Midbrain (tissue), 1 donor: ENCODE data around the gene PDHX.

Source experiments
- DNase-seq: peaks from one replicate; lab custom pipeline; 2025; lab: John Stamatoyannopoulos, UW

Gene PDHX

GRCh38 chr11:34990916-34991315, 74.5 kb downstream of the PDHX start:
- DNase-seq = no peak

GRCh38 chr11:34994854-34995253, 78.4 kb downstream of the PDHX start:
- DNase-seq = no peak

GRCh38 chr11:34996958-34997357, 80.5 kb downstream of the PDHX start:
- no peak for DNase-seq

DNA sequence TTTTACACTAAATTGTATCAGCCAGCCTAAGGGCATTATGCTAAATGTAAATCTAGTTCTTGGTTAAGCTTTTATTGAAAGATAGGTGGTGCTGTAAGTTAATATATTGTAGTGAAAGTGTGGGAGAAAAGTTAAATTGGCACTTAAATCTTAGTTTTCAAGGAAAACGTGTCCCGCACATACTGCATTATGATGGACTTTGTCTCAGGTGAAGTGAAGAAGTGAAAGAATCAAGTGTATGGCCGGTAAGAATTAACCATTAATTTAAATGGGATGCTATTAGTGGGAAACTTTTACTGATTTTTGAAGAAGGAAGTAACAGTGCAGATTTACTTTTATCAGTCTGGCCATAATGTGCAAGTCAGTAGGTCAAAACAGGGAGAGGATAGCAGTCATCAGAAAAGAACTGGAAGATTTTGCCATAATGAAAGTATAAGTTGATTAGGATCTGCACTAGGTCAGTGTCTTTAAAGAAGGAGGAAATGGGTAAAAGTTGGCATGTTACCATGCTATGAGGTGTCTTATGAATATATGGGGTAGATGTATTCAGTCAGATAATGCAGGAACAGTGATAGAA, 81.6 kb downstream of the PDHX start:
- DNase-seq = peak; percentile 11

DNA sequence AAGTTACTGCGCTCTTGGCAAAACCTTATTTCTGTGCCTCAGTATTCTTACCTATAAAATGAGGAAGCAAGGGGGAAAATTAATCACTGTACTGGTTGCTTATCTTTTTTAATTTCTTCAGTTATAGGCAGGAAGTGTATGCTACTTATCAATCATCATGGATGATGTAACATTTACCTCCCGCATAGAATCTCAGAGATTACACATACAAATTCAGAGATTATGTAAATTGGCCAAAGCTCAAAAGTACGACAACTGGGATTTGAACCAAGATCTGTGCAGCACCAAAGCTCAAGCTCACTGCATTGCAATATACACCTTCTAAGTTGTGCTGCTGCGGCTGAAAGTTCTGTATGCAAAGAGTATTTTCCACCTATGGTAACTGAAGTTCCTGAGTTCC, 83.0 kb downstream of the PDHX start:
- DNase-seq = no peak

- no peak for DNase-seq
Measured at GRCh38 chr11:35003186-35003585, 86.8 kb downstream of the PDHX start.

- no peak for DNase-seq
Measured at GRCh38 chr11:35003658-35004057, 87.2 kb downstream of the PDHX start.

GRCh38 chr11:35005141-35005780, 88.8 kb downstream of the PDHX start:
- DNase-seq = no peak

DNA sequence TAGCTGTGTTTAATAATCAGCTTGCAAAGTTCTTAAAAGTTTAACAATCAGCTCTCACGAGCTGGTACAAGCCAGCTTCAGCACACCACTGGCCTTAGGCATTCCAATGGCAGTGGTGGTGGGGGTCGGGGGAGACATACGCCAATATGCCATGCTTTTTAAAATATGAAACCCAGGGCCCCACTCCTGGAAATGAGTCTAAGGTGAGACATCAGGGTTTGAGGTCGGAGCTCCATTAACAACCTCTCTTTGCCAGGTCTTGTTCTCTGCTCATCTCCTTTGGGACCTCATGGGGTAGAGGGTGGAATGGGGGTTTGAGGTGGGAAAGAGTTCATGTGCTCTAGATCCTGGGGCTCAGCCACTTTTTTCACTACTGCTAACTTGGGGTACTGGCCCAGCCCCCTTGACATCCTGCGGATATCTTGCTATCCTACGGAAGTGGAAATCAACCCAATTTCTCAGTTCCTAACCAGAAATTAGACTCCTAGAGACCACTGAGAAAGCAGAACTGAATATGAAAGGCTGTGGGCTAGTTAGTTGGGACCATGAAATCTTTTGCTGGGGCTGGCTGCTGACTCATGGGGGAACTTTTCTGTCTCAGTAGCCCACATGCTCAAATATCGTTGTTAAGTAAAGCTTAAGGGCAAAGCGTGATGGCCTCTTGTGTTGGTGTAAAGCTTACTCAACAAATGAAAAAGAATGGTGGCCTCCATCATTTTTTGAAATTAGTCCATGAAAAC, 90.1 kb downstream of the PDHX start:
- no peak for DNase-seq

- DNase-seq = no peak
Measured at GRCh38 chr11:35007277-35007676, 90.9 kb downstream of the PDHX start.

DNA sequence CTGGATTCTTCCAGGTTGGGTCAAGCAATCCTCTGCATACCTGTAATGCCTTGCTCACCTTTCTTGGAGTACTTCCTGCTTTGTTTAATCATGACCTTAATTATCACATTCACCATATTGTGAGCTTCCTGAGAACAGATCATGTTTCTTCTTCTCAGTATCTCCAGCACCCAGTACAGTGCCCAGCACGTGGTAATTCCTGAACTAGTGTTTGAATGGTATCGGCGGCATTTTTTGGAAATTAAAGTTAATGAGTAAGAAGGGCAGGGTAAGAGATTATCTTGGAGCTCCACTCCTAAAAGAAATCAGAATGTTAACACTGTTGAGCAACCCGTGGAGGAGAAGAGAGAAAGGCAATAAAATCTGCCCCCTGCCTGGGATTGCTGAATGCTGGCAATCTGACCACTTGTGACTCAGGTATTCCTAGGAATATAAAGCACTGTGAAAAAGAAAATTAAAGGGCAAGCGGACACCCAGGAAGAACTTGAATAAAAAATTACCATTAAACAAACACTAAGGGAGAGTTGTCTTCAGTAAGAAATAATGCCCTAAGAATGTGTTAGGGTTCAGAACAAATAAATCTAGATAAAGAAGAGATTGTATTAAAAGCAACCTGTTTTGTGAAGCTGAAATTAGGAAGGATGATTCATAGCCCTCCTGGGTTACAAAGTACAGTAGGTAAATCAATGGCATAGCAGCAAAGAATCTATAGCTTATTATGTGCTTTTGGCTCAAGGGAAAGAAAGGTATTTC, 92.9 kb downstream of the PDHX start:
- DNase-seq = no peak

DNA sequence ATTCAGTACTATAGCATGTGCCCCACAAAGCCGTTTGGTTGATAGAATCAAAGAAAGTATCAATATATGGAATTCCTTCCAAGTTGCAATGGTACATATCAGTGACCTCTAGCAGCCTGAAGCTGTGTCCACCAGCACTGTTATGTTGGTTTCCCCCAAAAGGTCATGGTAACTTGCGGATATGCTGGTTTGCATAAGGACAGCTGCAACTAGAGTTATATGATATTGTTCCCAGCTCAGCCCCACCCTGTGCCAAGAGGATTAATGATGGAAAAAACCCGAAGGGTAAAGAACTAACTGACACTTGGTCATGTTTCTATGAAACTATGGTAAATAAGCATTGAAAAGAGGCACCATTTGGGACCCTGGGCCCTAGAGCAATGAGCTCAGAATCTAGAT, 93.5 kb downstream of the PDHX start:
- DNase-seq = no peak

DNA sequence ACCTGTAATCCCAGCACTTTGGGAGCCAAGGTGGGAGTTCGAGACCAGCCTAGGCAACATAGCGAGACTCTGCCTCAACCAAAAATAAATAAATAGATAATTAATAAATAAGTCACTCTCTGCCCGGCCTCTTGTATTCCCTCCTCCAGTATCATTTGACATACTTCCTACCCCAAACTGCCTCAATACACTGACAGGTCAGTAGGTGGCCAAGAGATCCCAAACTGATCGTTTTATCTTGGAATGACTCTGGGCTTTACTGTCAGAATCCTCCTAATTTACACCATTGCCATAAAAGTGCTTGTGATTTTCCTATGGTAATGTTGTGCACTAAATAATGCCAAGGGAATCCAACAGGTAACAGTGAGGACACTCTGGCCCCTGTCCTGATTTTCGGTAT, 94.2 kb downstream of the PDHX start:
- no peak for DNase-seq

DNA sequence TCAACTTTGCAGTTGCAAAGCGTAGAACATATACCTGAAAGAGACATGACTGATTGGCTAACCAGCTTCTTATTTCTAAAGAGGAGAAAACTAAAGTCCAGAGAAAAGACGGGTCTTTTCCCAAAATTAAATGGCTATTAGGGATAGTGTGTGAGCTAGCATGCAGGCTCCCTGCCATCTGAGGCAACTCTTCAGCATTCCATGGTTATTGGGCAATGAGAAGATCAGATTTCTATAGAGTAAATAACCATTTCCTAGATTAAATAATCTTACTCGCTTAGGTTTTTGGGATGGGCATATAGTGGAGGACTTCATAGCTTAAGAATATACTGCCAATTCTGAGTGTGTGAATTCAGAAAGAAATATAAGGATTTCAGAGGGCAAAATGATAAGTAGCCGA, 95.0 kb downstream of the PDHX start:
- no peak for DNase-seq

DNA sequence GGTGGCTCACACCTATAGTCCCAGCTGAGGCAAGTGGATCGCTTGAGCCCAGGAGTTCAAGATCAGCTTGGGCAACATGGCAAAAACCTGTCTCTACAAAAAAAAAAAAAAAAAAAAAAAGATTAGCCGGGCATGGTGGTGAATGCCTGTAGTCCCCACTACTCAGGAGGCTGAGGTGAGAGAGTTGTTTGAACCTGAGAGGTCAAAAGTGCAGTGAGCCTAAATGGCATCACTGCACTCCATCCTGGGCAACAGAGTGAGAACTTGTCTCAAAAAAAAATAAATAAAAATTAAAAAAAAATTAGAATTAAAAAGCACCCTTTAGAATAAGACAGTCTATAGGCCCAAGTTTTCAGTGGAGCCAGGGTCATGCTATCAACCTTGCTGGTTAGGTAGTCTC, 95.5 kb downstream of the PDHX start:
- no peak for DNase-seq

DNA sequence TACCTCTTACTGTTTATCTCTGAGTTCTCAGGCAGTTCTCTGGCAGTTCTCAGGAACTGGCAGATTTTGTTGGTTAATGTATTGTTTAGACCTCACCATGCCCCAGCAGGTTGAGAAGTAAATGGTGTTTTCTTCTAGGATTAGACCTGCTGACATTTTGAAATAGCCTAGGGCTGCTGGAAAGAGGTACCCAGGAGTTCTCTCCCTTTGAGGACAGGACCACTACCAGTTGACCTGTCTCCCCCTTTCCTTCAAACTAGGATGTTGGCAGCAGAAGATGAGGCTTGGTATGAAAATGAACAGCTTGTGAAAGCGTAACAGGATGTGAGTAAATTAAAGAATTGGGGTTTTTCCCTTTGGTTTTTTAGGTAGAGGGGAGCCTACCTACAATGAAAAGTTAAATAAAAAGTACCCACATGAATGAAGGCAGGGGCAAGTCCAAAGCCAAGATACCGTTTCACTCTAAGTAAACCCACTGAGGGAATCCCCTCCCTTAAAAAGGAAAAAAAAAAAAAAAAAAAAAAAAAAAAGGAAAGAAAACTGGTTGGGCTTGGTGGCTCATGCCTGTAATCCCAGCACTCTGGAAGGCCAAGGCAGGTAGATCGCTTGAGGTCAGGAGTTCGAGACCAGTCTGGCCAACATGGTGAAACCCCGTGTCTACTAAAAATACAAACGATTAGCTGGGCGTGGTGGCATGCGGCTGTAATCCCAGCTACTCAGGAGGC, 96.2 kb downstream of the PDHX start:
- no peak for DNase-seq

- DNase-seq = no peak
Measured at GRCh38 chr11:35013514-35014233, 97.3 kb downstream of the PDHX start.

DNA sequence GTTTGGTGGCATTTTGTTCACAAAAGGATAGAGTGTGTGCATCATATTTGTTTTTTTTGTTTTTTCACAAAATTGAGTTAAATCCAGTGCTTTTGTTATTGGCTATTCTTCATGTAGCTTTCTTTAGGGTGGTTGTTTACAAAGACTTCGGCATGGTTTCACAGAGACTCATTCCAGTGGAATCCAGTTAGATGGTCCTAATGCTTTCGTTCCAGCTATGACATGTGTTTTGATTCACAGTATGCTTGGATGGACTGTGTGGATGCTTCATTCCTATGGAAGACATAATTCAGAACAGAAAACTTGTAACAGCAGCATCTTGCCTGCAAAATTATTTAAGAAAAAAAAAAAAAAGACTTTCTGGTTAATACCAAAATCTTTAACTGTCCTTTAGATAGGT, 97.9 kb downstream of the PDHX start:
- no peak for DNase-seq

GRCh38 chr11:35015621-35016387, 99.4 kb downstream of the PDHX start:
- DNase-seq = no peak

- DNase-seq = no peak
Measured at GRCh38 chr11:35016916-35017315, 100.5 kb downstream of the PDHX start.
